C4-2B (cell line): ENCODE results near the gene ZFP28.

Experiments used
- H3K27ac ChIP-seq: fragments of 450-650 bp; 2 replicates; pipeline ENCODE4 v1.5.1; 2017
- CTCF ChIP-seq: fragments of 450-650 bp; conservative IDR thresholded peaks from 2 replicates; pipeline ENCODE4 v1.5.1; 2017; ENCODE audit warnings: mild to moderate bottlenecking
- ZFX ChIP-seq: fragments of 450-650 bp; IDR thresholded peaks from 2 replicates; pipeline ENCODE4 v1.6.1; 2017

Gene ZFP28

GRCh38 chr19:56538761-56539263, at the start of gene ZFP28:
Gene ZFP28, plus strand, starts transcription at chr19:56538948. Its CDS starts 71 bp downstream, at chr19:56539019.
- TF ChIP-seq ZFX = 0 out of 2 replicates have a peak, but pooled peaks have one; percentile 20
- TF ChIP-seq CTCF = no peak
- peak within 1 kb of the TSS; percentile 35; the same call in 1 of the 2 replicates for H3K27ac ChIP-seq

GRCh38 chr19:56491399-56491798, 47.3 kb upstream of the ZFP28 start:
- no peak for TF ChIP-seq CTCF
- TF ChIP-seq ZFX = no peak
- H3K27ac ChIP-seq = no peak overlapping the region

GRCh38 chr19:56504581-56504980, 34.2 kb upstream of the ZFP28 start:
- TF ChIP-seq CTCF (no peak), ZFX (no peak)
- H3K27ac ChIP-seq = no peak overlapping the region

GRCh38 chr19:56507446-56508289, 31.1 kb upstream of the ZFP28 start, which contains the start of gene ZNF471:
Gene ZNF471, plus strand, starts transcription at chr19:56507855. Its CDS starts 3,717 bp downstream, at chr19:56511572.
- peak within 1 kb of the TSS; percentile 50 for H3K27ac ChIP-seq
- TF ChIP-seq CTCF (no peak), ZFX (peak; percentile 60; the same call in 1 of the 2 replicates)

GRCh38 chr19:56508290-56508778, 30.4 kb upstream of the ZFP28 start:
- no peak for TF ChIP-seq ZFX
- no peak for TF ChIP-seq CTCF
- H3K27ac ChIP-seq = peak overlapping the region; percentile 50

GRCh38 chr19:56525214-56525860, 13.4 kb upstream of the ZFP28 start:
- TF ChIP-seq CTCF (no peak), ZFX (no peak)
- no peak overlapping the region for H3K27ac ChIP-seq
